HepG2 (cell line): Measurements from ENCODE around the gene OS9. TPM values are rescaled to one million over a fixed set of nuclear protein-coding genes. Genes with fewer than 3 reads are reported as not detected.

Experiments
- BRCA1 ChIP-seq: sonication (generic); formaldehyde crosslinking; IDR thresholded peaks from 2 replicates; pipeline ENCODE4 v1.4.0; 2020; ENCODE audit warnings: missing genetic modification reagents
- DZIP1 ChIP-seq: sonication (generic); formaldehyde crosslinking; IDR thresholded peaks from 2 replicates; pipeline ENCODE4 v1.5.0; 2020; ENCODE audit warnings: mild to moderate bottlenecking, missing genetic modification reagents
- KLF9 ChIP-seq: IDR thresholded peaks from 2 replicates; pipeline ENCODE4 v1.6.1; 2016; ENCODE audit warnings: low read depth
- MAF1 ChIP-seq: sonication (generic); formaldehyde crosslinking; IDR thresholded peaks from 2 replicates; pipeline ENCODE4 v1.5.0; 2020; ENCODE audit warnings: missing genetic modification reagents, borderline replicate concordance
- PRMT3 ChIP-seq: sonication (generic); formaldehyde crosslinking; IDR thresholded peaks from 2 replicates; pipeline ENCODE4 v1.8.1; 2022; ENCODE audit warnings: low read depth, mild to moderate bottlenecking, moderate library complexity, missing genetic modification reagents, borderline replicate concordance
- SNAPC4 ChIP-seq: sonication (generic); formaldehyde crosslinking; IDR thresholded peaks from 2 replicates; pipeline ENCODE4 v1.4.0; 2020; ENCODE audit warnings: mild to moderate bottlenecking, missing genetic modification reagents
- SRF ChIP-seq: IDR thresholded peaks from 2 replicates; pipeline ENCODE4 v1.6.1; 2011; ENCODE audit warnings: mild to moderate bottlenecking, low read depth, low read length, moderate library complexity
- TAF15 ChIP-seq: fragments of 200-400 bp; formaldehyde crosslinking; IDR thresholded peaks from one replicate; pipeline ENCODE4 v1.6.1; 2018; ENCODE audit warnings: mild to moderate bottlenecking, low read depth, low read length; ENCODE audit not compliant: poor library complexity, severe bottlenecking
- TCF12 ChIP-seq, 2 experiments: fragments of 450-650 bp in 1 of 2; sonication (generic) in 1 of 2; formaldehyde crosslinking in 1 of 2; IDR thresholded peaks; 2 replicates each; pipeline versions ENCODE4 v1.6.1 to v1.8.0; 2017 to 2022; ENCODE audit warnings: antibody characterized with exemption in 1 of 2, mild to moderate bottlenecking in 1 of 2, missing genetic modification reagents in 1 of 2, moderate library complexity in 1 of 2
- TERF1 ChIP-seq: sonication (generic); formaldehyde crosslinking; IDR thresholded peaks from 2 replicates; pipeline ENCODE4 v1.8.0; 2022; ENCODE audit warnings: mild to moderate bottlenecking, missing genetic modification reagents, moderate library complexity
- ZFP41 ChIP-seq: sonication (generic); formaldehyde crosslinking; IDR thresholded peaks from 2 replicates; pipeline ENCODE4 v1.4.0; 2020; ENCODE audit warnings: mild to moderate bottlenecking, missing genetic modification reagents, borderline replicate concordance
- ZFP62 ChIP-seq: sonication (generic); formaldehyde crosslinking; IDR thresholded peaks from 2 replicates; pipeline ENCODE4 v1.4.0; 2020; ENCODE audit warnings: missing genetic modification reagents
- ZNF256 ChIP-seq: sonication (generic); formaldehyde crosslinking; conservative IDR thresholded peaks from 2 replicates; pipeline ENCODE4 v1.4.0; 2020; ENCODE audit warnings: missing genetic modification reagents
- ZNF383 ChIP-seq: sonication (generic); formaldehyde crosslinking; IDR thresholded peaks from 2 replicates; pipeline ENCODE4 v1.4.0; 2020; ENCODE audit warnings: missing genetic modification reagents, mild to moderate bottlenecking, borderline replicate concordance
- ZNF431 ChIP-seq: sonication (generic); formaldehyde crosslinking; IDR thresholded peaks from 2 replicates; pipeline ENCODE4 v1.9.0; 2022; ENCODE audit warnings: missing genetic modification reagents, low read depth, mild to moderate bottlenecking, borderline replicate concordance
- ZNF530 ChIP-seq: sonication (generic); formaldehyde crosslinking; IDR thresholded peaks from 2 replicates; pipeline ENCODE4 v1.5.0; 2020; ENCODE audit warnings: low read depth, mild to moderate bottlenecking, missing genetic modification reagents
- ZNF761 ChIP-seq: sonication (generic); formaldehyde crosslinking; conservative IDR thresholded peaks from 2 replicates; pipeline ENCODE4 v1.4.0; 2020; ENCODE audit warnings: mild to moderate bottlenecking, missing genetic modification reagents
- ZNF773 ChIP-seq: sonication (generic); formaldehyde crosslinking; IDR thresholded peaks from 2 replicates; pipeline ENCODE4 v1.4.0; 2020; ENCODE audit warnings: missing genetic modification reagents, borderline replicate concordance
- polyA plus RNA-seq, 8 experiments: library from polyadenylated mRNA; depleted of rRNA in 3 of 8; stranded (reverse) in 7 of 8; unstranded in 1 of 8; fragments of >200 nt; fragmentation: Illumina TruSeq in 4 of 8; extraction: Trizol in 4 of 8; gene quantifications; 2 replicates each; pipeline versions ENCODE4 v1.2.1 to v1.2.3, GENCODE V29; 2011 to 2016; ENCODE audit warnings: low read depth in 4 of 8, missing spikeins in 1 of 8, mixed read lengths in 1 of 8; ENCODE audit not compliant: insufficient read depth in 1 of 8
- total RNA-seq, 5 experiments: library from RNA; depleted of rRNA; stranded (reverse); fragments of >200 nt; fragmentation: Illumina TruSeq; extraction: Trizol; gene quantifications; 2 replicates each; pipeline ENCODE4 v1.2.3, GENCODE V29; 2016; ENCODE audit warnings: low read depth in 1 of 5

The OS9 gene
- total and polyA plus RNA-seq, 2 of the 13 experiments (the other 11 are each of a cell fraction or from before 2014, with no cell fraction given), result 156 to 206 TPM

GRCh38 chr12:57755454-57756372, 61.8 kb downstream of the OS9 start (continued):
- TF ChIP-seq DZIP1 (CRISPR knock-in tag) (no peak), TERF1 (no peak), ZNF773 (CRISPR knock-in tag) (peak; percentile 46; the same call in 1 of the 2 replicates), TCF12 (IDR thresholded peaks at IDR 0.05) (no peak), TCF12 (CRISPR knock-in tag; IDR thresholded peaks at IDR 0.05) (0 out of 2 replicates have a peak, but pooled peaks have one; percentile 56), MAF1 (CRISPR knock-in tag) (no peak), SNAPC4 (CRISPR knock-in tag) (no peak), BRCA1 (CRISPR knock-in tag) (no peak), ZNF761 (CRISPR knock-in tag) (no peak), TAF15 (no peak), PRMT3 (CRISPR knock-in tag) (no peak), ZFP62 (no peak), ZNF256 (0 out of 2 replicates have a peak, but pooled peaks have one; percentile 73), ZNF383 (CRISPR knock-in tag) (no peak), SRF (no peak), ZNF530 (no peak), ZNF431 (CRISPR knock-in tag) (peak; percentile 21; the same call in 1 of the 2 replicates), KLF9 (no peak), ZFP41 (no peak)
